ENCODE data around the gene RNF152.

DNA sequence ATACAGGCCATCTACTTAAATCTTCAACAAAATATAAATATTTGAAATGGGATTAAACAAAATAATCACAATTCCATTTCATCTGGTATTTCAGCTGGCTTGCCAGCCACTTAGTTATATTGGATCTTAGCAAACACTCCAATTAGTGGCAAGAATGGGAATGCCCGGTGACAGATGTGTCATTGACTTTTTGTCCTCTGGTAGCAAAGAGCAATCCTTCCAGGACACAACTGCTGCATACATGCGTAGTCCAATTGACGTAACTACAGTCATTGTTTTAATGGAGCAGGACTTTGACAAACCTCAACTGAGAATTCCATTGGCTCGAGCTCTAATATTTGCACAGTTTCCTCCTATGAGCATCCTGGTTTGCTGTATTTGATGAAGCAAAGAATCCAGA lies 69.9 kb downstream of the RNF152 start:
- TF ChIP-seq EZH2 (IDR thresholded peaks at IDR 0.05; ENCODE audit: low read length, unreplicated experiment), result no peak
- TF ChIP-seq, protein P1, sequence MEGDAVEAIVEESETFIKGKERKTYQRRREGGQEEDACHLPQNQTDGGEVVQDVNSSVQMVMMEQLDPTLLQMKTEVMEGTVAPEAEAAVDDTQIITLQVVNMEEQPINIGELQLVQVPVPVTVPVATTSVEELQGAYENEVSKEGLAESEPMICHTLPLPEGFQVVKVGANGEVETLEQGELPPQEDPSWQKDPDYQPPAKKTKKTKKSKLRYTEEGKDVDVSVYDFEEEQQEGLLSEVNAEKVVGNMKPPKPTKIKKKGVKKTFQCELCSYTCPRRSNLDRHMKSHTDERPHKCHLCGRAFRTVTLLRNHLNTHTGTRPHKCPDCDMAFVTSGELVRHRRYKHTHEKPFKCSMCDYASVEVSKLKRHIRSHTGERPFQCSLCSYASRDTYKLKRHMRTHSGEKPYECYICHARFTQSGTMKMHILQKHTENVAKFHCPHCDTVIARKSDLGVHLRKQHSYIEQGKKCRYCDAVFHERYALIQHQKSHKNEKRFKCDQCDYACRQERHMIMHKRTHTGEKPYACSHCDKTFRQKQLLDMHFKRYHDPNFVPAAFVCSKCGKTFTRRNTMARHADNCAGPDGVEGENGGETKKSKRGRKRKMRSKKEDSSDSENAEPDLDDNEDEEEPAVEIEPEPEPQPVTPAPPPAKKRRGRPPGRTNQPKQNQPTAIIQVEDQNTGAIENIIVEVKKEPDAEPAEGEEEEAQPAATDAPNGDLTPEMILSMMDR (conservative IDR thresholded peaks at IDR 0.05; ENCODE audit: low read depth, low read length), result no peak

All from PC-3 (cell line).